HG02610 (cell line): ENCODE measurements around the gene RAB40C.

Experiments used
- ATAC-seq: cut with Tn5 transposase; IDR thresholded peaks from one replicate; pipeline ENCODE4 v1.9.1; 2021; ENCODE audit warnings: mild to moderate bottlenecking, moderate library complexity; ENCODE audit not compliant: unreplicated experiment

Gene RAB40C

DNA sequence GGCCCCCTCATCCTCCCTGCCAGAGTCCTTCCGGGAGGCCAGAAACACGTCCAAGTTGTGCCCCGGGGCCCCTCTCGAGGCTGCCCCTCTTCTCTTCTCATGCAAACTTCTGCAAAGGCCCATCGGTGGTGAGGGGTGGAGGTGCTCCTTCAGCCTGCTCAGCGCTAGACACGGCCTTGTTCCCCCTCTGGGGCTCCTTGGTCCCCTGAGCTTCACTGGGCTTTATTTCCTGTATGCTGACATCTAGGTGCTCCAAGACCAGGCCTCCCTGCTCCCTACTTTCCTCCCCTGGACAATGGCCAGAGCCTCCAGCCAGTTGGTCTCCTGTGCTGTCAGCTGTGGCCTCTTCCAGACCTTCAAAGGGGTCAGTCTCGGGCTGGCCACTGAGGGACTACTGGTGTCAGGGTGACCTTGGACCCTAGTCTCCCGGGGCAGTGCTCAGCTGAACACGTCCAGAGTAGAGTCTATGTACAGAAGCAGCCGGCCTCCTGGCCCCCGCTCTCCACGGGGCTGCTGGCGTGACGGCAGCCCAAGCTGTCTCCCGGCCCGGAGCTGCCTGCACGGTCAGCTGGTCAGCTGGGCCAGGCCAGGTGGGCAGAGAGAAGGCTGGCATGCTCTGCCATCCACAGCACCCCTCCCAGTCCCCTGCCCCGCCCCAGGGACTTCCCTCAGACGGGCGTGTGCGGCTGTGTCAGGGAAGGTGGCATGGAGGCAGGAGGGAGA, 31.4 kb upstream of the RAB40C start:
- ATAC-seq, result no peak

- ATAC-seq, result no peak
Measured at GRCh38 chr16:559021-559380, 30.9 kb upstream of the RAB40C start.

DNA sequence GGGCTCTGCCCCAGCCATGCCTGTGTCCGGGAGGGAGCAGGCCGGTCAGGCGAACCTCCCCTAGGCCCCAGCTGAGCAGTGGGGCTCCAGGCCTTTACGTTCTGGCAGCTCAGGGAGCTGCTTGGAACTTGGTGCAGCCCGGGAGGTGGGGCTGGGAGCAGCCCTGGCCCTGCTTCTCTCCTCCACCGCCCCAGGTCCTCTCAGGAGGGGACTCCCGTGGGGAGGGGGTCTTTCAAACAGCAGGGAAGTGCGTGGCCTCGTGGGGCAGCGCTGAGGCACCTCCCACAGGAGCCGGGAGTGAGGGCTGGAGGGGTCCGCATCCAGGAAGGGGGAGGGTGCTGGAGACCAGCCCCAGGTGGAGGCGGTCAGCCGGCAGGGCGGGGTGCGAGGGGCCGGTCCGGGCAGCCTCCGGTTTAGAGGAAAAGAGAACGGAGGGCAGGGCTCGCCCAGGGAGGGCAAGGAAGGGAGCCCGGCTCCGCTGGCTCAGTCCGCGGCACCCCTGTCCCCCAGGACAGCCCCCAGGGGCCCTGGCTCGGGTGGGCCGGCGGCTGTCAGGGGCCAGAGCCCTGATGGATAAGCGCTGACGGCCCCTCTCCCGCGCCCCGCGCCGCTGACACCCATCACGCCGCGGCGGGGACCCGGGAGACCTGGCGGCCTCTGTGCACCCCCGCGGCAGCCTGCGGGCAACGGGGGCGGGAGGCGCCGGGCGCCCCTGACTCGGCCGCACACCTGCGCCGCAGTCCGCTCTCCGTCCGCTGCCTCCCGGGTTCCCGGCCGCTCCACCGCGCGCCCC, 30.3 kb upstream of the RAB40C start:
- ATAC-seq, result no peak

DNA sequence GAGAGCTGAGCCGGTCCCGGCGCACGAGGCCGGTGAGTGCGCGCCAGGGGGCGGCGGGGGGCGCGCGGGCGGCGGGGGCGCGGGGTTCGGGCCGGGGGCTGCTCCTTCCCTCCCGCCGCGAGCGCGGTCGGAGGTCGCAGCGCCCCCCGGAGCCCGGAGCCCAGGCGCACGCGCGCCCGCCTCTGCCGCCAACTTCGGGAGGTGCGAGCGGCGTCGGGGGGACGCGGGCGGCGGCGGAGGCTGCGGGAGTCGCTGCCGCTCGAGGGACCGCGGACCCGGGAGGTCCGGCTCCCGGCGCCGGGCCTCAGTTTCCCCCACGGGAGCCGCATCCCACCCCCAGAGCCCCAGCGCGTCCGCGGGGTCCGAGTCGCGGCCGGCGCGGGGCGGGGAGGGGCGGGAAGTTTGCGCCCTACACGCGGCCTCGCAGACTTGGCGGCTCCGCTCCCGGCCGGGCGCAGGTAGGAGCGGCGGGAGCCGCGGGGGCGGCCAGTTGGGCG, 29.6 kb upstream of the RAB40C start, which contains the start of gene PRR35:
PRR35 (plus strand) TSS at position 191 of the 497 bp plus-strand sequence. CDS start 2,901 bp downstream, outside the sequence.
- no peak for ATAC-seq

GRCh38 chr16:560701-561412, 29.0 kb upstream of the RAB40C start:
- no peak for ATAC-seq

- ATAC-seq, result no peak
Measured at GRCh38 chr16:561413-561794, 28.5 kb upstream of the RAB40C start.

GRCh38 chr16:561957-562938, 27.6 kb upstream of the RAB40C start:
- ATAC-seq, result no peak

GRCh38 chr16:563072-563644, 26.7 kb upstream of the RAB40C start:
- ATAC-seq, result no peak

GRCh38 chr16:564690-565418, 25.0 kb upstream of the RAB40C start:
- no peak for ATAC-seq

DNA sequence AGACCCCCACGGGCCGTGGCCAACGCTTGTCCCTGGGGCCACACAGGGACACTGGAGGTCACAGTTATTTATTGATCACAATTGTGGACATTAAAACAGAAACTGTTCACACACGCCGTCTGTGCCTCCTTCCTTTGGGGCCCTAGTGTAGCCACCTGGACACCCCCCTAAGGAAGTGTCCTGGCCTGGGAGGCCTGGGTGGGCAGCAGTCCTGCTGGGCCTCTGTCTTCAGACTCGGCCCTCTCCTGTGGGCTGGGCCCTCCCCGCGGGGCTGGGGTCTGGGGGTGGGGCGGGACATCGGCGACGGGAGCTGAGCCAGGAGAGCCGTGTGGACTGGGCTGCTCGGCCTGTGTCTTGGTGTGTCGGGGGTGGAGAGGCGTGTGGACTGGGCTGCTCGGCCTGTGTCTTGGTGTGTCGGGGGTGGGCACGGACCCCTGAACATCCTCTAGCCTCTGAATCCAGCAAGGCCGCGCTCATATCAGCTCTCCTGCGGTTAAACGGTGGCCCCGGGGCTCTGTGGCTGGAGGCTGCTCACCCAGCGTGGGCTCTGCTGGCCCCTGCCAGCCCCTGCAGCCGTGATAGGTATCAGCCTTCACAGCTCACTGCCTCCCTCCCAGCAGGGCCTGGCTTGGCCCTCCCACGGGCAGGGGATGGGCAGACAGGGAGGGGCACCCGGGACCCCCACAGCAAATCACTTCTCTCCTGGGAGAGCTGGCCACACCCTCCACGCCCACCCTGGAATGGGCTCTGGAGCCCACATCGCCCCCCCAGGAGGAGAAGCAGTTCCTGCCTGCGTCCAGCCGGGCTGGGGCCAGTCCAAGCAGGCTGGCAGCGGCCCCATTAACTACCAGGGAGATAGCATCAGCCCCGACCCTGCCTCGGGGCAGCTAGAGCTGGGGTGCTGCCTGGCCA, 24.2 kb upstream of the RAB40C start:
- no peak for ATAC-seq

- ATAC-seq, result no peak
Measured at GRCh38 chr16:566475-567372, 23.1 kb upstream of the RAB40C start, which contains the start of gene NHLRC4. TSS of gene NHLRC4 (plus strand) at chr16:567005. CDS start at chr16:568048, 1,043 bp downstream.

- no peak for ATAC-seq
Measured at GRCh38 chr16:567373-568256, 22.3 kb upstream of the RAB40C start.

- no peak for ATAC-seq
Measured at GRCh38 chr16:568401-569258, 21.2 kb upstream of the RAB40C start.

DNA sequence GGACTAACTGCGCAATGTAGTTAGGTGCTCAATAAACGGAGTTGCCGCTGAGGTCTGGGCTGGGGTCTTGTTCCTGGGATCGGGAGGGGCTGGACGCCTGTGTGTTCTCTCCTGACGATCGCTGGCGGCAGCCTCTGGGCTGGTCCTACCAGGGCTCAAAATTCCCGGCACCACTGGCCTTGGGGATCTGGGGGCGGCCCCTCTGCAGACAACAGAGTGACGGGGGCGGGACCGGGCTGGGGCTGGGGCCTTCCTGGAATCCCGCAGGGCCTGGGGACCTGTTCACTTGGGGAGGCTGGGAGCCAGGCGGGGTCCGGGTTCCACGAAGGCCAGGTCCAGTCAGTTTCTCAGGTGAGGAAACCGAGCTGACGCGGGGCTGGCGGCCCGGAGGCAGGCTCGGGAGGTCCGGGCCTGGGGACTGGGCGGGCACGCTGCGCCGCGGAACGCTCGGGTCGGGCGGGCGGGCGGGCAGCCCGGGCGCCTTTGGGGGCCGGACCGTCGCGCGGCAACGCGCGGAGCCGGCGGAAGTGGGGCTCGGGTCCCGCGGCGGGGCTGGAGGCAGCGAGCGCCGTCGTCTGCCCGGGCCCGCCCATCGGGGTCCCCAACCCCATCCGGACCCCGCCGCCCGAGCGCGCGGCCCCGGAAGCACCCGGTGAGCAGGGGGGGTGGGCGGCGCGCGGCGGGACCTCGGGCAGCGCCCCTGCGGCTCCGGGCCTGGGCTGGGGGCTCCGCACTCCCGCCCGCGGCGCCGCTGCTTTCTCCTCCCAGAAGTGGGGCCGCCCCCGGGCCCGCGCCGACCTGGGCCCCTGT, 20.2 kb upstream of the RAB40C start, which contains the start of gene PIGQ:
PIGQ (plus strand) TSS at position 524 of the 810 bp plus-strand sequence. CDS start 4,107 bp downstream, outside the sequence.
- ATAC-seq, result peak; percentile 47
